Activated effector memory CD4-positive, alpha-beta T cell treated with anti-CD3 and anti-CD28 coated beads, Interleukin-2, amount 50 U/mL, for 16 hours (primary cell): Measurements from ENCODE around the gene ROBO2.

ENCODE experiments used
- DNase-seq: peaks from one replicate; pipeline ENCODE4 v3.0.0-alpha.2; 2020

Gene ROBO2

DNA sequence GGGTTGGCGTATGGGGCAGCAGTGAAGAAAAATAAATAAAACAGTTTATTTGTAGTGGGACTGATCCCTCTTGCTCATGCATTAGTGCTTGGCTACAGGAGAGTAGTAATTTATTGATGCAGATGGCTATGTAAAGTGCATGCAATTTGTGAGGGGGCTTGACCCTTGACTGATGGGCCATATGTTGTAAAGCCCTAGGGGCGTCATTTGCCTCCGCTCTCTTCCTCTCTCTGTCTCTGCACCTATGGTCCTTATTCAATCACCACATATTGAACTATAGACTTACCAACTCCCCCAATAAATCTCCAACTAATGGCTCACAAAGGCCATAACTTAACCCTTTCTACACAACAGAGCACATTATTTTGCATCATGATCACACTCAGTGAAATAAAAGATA, 227.7 kb downstream of the ROBO2 start:
- DNase-seq: no peak

DNA sequence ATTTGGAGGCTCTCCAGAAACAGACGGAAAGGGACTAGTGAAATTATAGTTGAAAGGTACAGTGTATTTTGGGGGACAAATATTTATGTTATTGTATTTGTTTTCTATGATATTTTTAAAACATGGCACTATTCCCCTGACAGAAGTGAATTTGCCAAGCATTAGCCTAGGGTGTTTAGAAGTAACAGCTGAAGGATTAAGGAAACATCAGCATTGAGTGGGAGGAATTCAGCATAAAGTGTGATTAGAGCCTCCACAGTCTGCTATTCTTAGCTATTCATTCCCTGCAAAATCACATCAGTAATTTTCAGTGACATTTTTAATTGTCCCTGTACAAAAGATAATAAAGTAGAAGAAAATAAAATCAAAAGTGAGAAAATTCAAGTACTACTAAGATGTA, 231.4 kb downstream of the ROBO2 start:
- no peak for DNase-seq

DNA sequence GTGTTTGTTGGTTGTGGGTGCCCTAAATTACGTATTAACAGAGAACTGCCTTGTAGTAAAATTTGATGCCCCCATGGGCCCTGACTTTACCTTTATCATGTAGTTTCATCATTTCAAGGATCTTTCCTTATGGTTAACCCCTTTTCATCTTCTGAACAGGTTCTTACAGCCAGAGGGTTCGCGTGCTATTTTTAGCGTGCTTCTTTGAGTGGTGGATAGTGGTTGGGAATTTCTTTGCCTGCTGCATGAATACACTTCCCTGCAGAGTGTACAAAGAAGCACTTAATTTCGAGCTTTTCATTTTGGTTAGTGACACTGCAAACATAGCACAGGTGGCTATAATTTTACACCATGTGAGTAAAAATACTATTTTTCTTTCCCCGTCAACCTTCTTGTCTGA, 231.8 kb downstream of the ROBO2 start:
- no peak for DNase-seq

DNA sequence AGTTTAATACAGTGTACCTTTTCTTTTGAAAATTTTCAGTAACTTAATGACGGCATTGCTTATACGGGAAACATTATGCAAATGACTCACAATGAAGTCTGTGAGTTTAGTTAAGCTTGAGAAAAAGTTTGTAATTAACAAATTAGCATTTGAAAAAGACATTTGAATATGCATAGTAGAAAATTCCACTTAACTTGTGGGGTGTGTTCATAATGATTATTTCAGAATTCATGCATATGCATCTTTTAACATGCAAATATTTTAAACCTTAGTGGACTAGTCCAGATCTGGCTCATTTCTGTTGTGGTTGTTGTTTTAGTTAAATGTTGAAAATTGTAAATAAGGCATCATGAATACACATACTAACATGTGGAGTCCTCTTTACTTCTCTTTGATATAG, 239.4 kb downstream of the ROBO2 start:
- DNase-seq: no peak

DNA sequence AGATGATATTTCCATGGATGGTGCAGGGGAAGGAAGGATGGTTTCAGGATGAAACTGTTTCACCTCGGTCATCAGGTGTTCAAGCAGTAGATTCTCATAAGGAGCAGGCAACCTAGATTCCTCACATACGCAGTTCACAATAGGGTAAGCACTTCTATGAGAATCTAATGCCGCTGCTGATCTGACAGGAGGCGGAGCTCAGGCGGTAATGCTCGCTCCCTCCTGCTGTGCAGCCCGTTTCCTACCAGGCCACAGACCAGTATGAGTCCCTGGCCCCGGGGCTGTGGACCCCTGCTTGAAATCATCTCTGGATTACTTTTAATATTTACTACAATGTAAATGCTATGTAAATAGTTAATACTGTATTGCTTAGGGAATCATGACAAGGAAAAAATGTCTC, 241.8 kb downstream of the ROBO2 start:
- DNase-seq: no peak

DNA sequence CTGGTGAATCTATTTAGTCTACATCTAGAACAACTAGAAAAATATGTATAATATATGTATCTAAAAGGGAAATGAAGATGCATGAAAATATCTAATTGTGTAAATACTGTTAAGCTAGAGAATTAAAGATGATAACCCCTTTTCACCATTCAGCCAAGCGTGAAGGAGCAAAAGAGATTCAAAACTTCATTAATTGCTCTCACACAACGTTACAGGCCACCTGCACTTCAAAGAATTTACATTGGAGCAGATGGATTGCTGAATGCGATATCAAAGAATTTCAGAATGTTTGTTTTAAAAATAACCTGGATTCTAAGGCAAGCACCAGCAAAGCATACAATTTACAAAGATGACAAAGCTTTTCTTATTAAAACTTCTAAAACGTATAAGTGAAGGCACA, 243.2 kb downstream of the ROBO2 start:
- no peak for DNase-seq

DNA sequence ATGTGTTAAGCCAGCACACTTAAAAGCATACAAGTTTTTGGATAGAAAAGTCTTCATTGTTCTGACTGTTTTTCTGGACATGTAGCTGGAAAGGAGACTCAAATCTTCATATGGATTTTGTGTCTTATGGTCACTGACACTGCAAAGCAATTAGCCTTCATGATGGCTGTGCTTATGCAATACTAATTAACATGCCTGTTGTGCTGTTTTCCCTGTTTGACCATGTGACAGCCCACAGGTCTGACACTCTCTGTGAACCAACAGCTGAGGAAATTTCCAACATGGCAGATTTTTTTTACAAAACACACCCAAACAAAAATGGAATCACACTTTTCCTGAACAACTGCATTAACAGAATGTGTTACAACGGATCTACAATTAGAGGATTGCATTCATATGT, 248.4 kb downstream of the ROBO2 start:
- no peak for DNase-seq

DNA sequence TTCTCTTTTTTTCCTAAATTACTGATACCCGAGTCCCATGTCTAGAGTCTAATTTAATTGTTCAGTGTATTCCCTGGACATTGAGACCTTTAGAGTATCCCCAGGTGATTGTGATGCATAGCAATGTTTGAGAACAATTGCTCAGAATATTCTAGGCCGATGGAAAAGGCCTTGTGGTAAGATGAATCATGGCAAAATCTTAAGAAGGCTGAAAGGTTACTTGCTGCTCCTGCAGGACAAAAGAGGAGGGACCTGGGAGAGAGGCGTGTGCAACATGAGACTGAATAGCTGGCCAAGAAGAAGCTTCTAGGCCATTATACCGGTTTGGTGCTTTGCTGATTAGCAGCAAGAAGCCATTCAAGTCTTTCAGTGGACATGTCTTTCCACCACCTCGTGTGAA, 256.6 kb downstream of the ROBO2 start:
- no peak for DNase-seq

DNA sequence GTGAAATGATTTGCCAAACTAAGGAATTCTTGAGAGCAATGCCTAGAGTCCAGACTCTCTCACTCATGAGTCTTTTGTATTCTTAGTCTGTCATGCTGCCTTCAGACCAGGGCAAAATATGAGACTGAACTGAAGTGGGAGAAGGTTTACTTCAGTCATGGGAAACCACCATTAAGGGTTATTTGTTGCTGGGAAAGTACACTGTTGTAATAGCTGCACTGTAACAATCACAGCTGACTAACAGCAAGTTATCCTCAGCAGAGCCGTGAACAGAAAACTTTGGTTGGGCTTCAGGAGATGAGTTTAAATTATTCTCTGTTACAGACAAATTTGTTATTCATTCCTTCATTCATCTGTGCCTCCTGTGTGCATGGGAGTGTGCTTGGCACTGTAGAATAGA, 258.5 kb downstream of the ROBO2 start:
- DNase-seq: no peak

DNA sequence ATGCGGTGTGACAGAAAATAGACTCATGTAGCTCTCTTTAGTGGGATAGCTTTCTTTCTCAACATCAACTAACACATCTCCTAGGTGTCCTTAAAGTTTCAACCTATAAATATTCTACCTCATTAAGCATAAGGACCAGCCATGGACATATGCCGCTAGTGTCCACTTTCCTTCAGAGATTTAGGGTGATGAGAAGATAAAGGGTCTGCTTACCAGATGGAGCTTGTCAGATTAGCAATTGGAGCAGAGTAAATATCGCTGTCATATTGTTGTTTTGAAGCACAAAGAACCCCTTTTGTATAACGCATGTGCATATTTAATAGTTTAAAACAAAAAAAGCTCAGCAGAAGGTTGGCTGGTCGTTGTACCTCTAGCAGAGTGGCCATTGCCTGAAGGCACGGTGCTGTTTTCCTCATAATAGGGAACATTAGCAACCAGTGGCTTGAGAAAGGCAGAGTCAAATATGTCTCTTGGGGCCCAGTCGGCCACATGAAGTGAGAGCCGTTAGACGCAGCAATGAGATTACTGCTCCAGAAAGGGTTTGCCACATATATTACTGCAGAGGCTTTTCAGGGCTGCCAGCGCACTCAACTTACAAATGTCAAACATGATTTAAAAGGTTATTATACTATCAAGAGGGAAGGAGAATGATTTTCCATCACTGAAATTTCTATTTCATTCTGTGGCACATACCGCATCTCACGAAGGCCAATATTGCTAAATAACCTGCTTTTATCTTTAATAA, 264.2 kb downstream of the ROBO2 start:
- DNase-seq: no peak

DNA sequence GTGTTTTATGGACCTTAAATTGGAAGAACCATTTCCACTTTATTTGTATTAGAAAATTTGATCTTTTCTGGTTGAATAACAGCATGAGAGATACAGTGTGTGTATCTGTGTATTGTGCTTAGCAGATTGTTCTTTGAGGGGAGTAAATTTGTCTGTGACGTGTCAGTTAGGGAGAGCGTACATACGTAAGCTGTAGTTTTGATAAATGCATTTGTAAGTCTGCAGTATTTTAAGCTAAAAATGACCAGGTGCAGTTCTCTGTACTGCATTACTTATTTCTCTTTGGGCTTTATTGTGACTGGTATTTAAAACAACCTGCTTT, 264.8 kb downstream of the ROBO2 start:
- DNase-seq: no peak

DNA sequence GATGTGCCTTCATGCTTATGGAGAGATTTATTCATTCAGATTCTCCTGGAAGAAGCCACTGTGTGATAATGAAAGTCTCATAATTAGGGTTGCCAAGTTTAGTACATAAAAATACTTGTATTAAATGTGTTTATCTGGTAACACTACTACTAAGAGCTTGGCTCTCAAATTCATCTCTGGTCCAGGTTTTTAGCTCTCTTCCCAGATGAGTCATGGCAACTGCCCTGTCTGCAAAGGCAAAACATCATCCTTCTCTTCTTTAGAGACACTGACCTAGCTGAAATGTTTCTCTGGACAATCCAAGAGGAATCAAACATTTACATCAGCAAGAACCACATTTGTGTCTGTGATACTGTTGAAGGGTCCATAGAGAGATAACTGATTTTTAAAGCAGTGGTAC, 269.6 kb downstream of the ROBO2 start:
- no peak for DNase-seq

DNA sequence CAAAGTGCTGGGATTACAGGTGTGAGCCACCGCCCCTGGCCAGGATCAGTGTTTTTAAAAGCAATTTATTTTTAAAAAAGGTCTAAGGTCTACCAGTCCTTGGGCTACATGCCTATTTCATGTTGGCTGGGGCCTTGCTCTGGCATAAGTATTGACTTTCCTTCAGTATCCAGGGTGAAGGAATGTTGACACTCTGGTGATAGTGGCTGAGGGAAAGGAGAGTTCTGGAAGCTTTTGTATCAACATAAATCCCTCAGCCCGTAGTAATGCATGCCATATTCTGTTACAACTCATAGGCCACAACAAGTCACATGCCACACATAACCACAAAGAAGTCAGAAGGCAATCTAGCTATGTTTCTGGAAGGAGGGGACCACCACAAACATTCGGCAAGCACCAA, 273.9 kb downstream of the ROBO2 start:
- DNase-seq: no peak

DNA sequence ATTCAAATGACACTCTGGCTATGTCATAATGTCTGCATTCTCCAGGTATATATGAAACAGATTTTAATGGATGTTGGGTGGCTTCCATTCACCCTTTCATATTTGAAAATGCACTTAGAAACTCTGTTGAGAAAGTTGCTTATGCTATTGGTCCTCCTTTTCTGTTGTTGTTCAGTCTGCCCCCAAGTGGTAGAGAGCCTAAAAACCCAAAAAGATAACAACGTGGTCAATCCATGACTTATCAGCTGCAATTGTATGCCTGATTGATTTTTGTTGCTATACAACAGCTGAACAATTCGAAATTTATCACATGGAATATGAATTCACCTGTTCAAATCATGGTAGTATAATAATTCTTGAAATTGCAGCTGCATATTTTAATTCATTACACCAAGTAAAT, 279.8 kb downstream of the ROBO2 start:
- no peak for DNase-seq

DNA sequence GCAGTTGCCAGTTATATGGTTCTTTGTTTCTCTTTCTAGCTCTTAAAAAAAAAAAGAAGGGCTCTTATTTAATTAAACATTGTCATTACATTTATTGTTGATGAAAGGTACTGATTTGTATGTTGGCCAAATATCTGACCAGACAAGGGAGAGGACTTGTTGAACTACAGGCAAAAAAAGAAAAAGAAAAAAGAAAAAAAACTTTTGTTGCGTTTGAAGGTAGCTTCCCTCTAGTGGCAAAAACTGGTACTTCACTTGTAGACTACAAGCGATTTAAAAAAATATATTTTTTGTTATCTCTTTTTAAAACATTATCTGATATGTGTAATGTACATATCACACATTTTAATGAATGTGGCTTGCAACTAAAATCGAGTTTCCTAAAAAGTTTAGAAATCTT, 280.6 kb downstream of the ROBO2 start:
- DNase-seq: no peak

DNA sequence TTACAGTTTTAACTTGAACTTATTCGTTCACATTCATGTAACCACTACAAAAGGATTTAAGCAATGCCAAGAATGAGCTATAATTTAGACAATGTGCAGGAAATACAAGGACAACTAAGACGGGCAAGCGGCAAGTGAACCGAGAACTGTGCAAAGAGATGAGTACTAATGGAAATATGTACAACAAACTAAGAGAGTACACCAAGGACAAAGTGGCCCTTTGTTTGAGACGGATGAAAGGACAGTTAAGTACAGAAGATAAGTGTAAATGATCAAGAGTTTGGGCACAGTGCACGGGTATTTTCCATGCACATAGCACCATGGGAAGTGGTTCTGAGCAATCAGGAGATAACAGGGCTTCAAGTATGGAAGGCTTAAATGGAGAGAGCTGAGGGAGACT, 281.7 kb downstream of the ROBO2 start:
- no peak for DNase-seq

DNA sequence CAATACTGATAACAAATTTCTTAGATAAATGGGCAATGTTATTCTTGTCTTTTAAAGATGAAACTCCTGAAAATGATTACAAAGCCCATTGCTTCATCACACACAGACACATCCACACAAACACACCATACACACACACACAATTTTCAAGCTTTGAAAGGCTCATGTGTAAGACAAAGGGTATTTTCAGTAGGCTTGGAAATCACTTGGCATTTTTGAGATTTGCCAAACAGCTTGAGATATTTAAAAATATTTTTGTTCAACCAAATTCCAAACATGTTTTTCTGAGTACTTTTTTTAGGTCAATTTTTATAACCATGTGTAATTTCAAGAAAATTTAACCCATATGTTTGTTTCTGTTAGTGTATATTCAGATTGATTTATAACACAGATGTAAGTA, 283.7 kb downstream of the ROBO2 start:
- no peak for DNase-seq

DNA sequence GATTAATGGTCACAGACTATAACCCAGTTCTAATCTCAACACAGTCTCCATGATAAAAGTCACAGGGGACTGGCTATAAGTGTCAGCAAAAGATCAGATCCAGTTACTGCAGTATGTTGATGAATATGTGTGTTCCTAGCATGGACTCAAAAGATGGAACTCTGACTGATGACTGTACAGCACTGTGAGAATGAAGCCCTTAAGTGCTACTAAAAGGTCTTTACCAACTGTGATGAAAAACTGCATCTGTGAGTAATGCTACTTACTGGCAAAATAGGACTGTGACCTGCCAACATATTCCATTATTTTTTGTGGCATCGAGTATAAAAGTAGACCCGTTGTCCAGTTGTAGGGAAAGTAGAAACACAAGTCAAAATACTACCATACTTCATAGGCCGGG, 284.2 kb downstream of the ROBO2 start:
- DNase-seq: no peak

DNA sequence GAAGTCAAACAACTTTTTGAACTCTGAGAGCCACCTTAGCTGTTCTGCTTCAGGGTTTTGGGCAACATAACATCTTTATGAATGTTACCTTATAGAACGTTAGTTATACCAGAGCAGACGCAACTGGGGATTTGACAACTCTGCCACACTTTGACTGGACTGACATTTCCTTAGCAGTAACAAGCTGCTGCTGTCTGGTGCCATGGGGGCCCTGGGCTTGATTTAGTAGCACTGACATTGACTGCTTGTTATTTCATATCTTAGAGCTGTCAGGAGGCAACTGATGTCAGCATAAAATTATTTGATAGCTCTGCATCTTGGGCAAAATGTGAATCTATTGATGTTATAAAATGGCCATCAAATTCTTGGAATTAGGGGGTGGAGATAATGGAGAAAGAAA, 285.4 kb downstream of the ROBO2 start:
- no peak for DNase-seq

DNA sequence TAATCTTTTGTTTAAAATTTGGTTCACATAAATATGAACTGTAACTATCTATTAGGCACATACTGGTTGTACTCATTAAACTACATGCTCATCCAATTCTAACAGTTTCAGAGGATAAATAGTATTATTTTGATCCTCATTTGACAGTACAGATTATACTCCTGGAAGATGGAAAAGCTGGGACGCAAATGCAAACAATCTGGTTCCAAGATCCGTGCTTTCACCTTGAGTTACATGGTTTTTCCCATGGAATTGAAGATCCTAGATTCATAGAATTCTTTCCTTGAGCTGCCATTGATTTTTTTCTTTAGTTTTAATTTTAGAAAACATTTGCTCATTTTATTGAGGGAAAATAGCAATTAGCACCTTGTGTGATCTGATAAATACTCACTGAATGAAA, 285.8 kb downstream of the ROBO2 start:
- no peak for DNase-seq

DNA sequence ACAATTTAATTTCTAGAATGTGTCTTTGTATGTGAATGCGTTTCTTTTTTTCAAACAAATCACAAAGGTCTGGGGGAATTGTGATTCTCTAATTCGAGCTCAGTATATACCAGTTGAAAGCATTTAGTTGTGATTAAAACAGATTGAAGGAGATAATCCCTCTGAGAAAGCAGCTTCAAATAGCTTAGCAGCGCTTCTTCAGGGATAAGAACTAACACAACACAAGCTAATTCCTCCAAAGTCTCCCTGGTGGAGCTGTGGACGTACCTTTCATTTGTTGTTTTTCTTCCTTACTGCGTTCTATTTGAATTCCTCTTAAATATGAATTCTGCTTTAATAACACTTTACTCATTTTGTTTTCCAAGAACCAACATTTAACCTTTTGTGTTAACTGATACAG, 286.7 kb downstream of the ROBO2 start:
- no peak for DNase-seq

DNA sequence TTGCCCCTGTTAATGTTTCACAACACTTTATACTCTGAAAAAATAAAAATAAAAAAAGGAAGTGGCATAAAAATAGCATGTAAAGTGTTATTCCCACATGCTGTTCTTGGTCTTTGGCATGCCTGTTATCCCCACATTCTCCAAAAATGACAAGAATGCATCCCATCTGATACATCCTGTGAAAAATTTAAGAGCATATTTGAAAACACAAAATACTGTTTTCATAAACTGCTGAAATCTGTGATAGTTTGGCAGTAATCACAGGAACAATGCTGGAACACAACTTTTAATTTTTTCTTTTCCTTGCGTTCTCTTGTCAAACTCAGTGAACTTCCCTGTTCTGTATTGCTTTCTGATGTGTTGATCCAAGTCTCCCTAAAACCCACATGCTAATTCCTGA, 288.8 kb downstream of the ROBO2 start:
- no peak for DNase-seq

DNA sequence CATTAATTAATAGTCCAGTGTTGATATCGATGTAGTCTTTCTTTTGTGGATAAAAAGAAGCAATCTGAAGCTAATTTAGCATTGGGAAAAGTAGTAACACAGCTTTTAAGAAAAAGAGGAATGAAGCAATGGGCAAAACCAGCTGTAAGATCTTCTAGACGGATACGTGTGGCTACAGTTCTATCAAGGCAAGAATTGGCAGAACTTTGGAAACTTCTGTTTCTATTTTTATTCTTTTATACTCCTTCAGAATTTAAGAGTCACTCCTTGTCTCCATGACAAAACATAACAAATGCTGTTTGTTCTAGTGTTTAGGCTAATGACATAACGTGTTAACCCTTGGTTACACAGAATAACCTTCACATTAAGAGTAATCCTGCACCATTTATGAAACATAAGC, 289.2 kb downstream of the ROBO2 start:
- no peak for DNase-seq

DNA sequence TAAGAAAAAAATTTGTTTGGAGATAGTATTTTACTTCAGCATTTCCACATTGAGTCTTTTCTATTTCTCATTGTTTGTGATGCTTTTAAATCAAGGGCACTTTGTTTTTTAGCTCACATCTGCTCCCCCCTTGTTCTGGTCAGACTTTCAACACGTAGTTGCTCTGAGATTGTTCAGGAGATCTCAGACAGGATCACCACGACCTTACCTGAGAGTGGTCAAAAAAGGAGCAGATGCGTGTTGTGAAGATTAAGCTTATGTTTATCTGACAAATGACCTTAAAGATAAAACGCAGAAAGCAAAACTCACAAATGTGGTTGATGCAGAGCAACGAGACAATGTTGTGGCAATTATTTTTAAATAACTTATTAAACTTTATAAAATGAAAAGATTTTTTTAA, 298.3 kb downstream of the ROBO2 start:
- no peak for DNase-seq

DNA sequence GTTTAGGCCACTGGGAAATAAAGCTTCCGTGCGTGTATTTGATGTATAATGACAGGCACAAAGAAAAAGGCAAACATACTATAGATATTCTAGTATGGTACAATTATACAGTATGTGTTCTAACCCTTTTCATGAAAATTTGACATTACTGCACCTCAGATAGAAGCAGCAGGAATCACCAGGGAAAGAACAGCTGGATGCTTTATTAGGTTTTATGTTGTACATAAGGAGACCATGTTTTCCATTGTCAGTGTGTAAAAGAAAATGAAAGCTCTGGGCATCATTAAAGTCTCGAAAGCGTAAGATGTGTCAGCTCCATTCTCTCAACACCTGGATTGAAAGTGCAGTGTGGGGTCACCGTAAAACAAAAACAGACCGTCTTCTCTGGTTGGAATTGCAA, 302.1 kb downstream of the ROBO2 start:
- no peak for DNase-seq

DNA sequence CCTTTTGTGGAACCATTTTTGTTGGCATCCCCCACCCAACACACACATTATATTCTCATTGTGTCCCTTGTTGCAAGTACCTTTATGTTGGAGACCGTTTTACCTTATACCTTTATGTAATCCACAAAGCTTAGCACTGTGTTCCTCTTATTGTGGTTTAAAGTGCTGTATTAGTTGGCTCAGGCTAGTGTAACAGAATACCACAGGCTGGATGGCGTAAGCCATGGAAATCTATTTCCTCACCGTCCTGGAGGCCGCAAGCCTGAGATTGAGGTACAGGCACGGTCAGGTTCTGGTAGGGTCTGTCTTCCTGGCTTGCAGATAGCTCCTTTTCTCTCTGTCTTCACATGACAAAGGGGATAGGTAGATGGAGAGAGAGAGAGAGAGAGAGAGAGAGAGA, 302.8 kb downstream of the ROBO2 start:
- DNase-seq: no peak
